OCI-LY1 (cell line): ENCODE data around the gene ANO6.

Experiments used
- H2AFZ ChIP-seq: fragments of 200-600 bp; sonication (generic), shearing (Covaris generic); 2 replicates; pipeline ENCODE4 v1.6.0; 2014; ENCODE audit warnings: antibody characterized with exemption, mild to moderate bottlenecking, low read length
- H3F3A ChIP-seq: fragments of 200-600 bp; sonication (generic), shearing (Covaris generic); 2 replicates; pipeline ENCODE4 v1.6.0; 2014; ENCODE audit warnings: mild to moderate bottlenecking, antibody characterized with exemption, low read length, moderate library complexity; ENCODE audit not compliant: insufficient read depth
- H3K27ac ChIP-seq: fragments of 200-600 bp; sonication (generic); 2 replicates; pipeline ENCODE4 v1.5.1; 2014; ENCODE audit warnings: low read length, mixed run types, mild to moderate bottlenecking, low read depth; ENCODE audit not compliant: poor library complexity, severe bottlenecking
- H3K27me3 ChIP-seq: fragments of 200-600 bp; sonication (generic); 2 replicates; pipeline ENCODE4 v1.6.0; 2014; ENCODE audit warnings: antibody characterized with exemption, mild to moderate bottlenecking, low read length, moderate library complexity; ENCODE audit not compliant: insufficient read depth
- H3K36me3 ChIP-seq: fragments of 200-600 bp; sonication (generic); 2 replicates; pipeline ENCODE4 v1.6.1; 2014; ENCODE audit warnings: mild to moderate bottlenecking, antibody characterized with exemption, low read length, moderate library complexity, mixed read lengths; ENCODE audit not compliant: insufficient read depth
- H3K4me1 ChIP-seq: fragments of 200-600 bp; sonication (generic); 2 replicates; pipeline ENCODE4 v1.5.1; 2014; ENCODE audit warnings: mild to moderate bottlenecking, low read length, moderate library complexity; ENCODE audit not compliant: insufficient read depth, severe bottlenecking
- H3K4me2 ChIP-seq: fragments of 200-600 bp; sonication (generic), shearing (Covaris generic); 2 replicates; pipeline ENCODE4 v1.6.1; 2014; ENCODE audit warnings: low read length
- H3K4me3 ChIP-seq: fragments of 200-600 bp; sonication (generic); 2 replicates; pipeline ENCODE4 v1.5.1; 2014; ENCODE audit warnings: low read length, low read depth, mild to moderate bottlenecking, mixed read lengths; ENCODE audit not compliant: poor library complexity, severe bottlenecking
- H3K79me2 ChIP-seq: fragments of 200-600 bp; shearing (Covaris generic); 2 replicates; pipeline ENCODE4 v1.6.1; 2016; ENCODE audit warnings: mixed run types, low read length, mixed read lengths; ENCODE audit not compliant: insufficient read depth
- H3K9ac ChIP-seq: fragments of 200-600 bp; sonication (generic), shearing (Covaris generic); 2 replicates; pipeline ENCODE4 v1.6.1; 2014; ENCODE audit warnings: mild to moderate bottlenecking, low read length, mixed read lengths
- H3K9me2 ChIP-seq: fragments of 200-600 bp; sonication (generic), shearing (Covaris generic); 2 replicates; pipeline ENCODE4 v1.6.1; 2014; ENCODE audit warnings: low read depth, mild to moderate bottlenecking, low read length, mixed read lengths
- H3K9me3 ChIP-seq: fragments of 200-600 bp; shearing (Covaris generic); 2 replicates; pipeline ENCODE4 v1.6.1; 2014; ENCODE audit warnings: low read length, mixed read lengths
- H4K20me1 ChIP-seq: fragments of 200-600 bp; sonication (generic), shearing (Covaris generic); 2 replicates; pipeline ENCODE4 v1.6.0; 2016; ENCODE audit warnings: mild to moderate bottlenecking, low read length; ENCODE audit not compliant: insufficient read depth
- CTCF ChIP-seq: fragments of 200-600 bp; sonication (generic), shearing (Covaris generic); IDR thresholded peaks from 2 replicates; pipeline ENCODE4 v1.5.1; 2017; ENCODE audit warnings: mild to moderate bottlenecking, antibody characterized with exemption, low read length, moderate library complexity, mixed read lengths
- EZH2 ChIP-seq: fragments of 200-600 bp; sonication (generic), shearing (Covaris generic); IDR thresholded peaks from 2 replicates; pipeline ENCODE4 v1.8.0; 2017; ENCODE audit warnings: borderline replicate concordance, mixed run types, mild to moderate bottlenecking, antibody characterized with exemption, low read length, moderate library complexity, mixed read lengths

The ANO6 gene

GRCh38 chr12:45278447-45278846 is 62.6 kb downstream of the ANO6 start:
- no peak overlapping the region for H3K27ac ChIP-seq
- no peaks in the 10 kb centered on the region for H3K4me1 ChIP-seq

GRCh38 chr12:45279931-45280830 is 64.3 kb downstream of the ANO6 start:
- no peaks in the 10 kb centered on the region for H3K27me3 ChIP-seq
- TF ChIP-seq CTCF (no peak), EZH2 (no peak)
- H2AFZ ChIP-seq: no peak overlapping the region
- H4K20me1 ChIP-seq: no peaks in the 10 kb centered on the region
- no peaks in the 10 kb centered on the region for H3F3A ChIP-seq
- H3K4me3 ChIP-seq: no peak overlapping the region
- no peak overlapping the region for H3K27ac ChIP-seq
- H3K9me2 ChIP-seq: no peaks in the 10 kb centered on the region
- no peaks in the 10 kb centered on the region for H3K4me1 ChIP-seq
- no peaks in the 10 kb centered on the region for H3K79me2 ChIP-seq
- H3K36me3 ChIP-seq: no peaks in the 10 kb centered on the region
- H3K9me3 ChIP-seq: no peaks in the 10 kb centered on the region
- no peak overlapping the region for H3K4me2 ChIP-seq
- H3K9ac ChIP-seq: no peak overlapping the region

More at GRCh38 chr12:45278447-45278846, 62.6 kb downstream of the ANO6 start:
- Histone ChIP-seq H3K4me2 (no peak overlapping the region), H3K9me2 (no peaks in the 10 kb centered on the region), H4K20me1 (no peaks in the 10 kb centered on the region), H3K27me3 (no peaks in the 10 kb centered on the region), H3F3A (no peaks in the 10 kb centered on the region), H3K4me3 (no peak overlapping the region), H3K9ac (no peak overlapping the region), H2AFZ (no peak overlapping the region), H3K9me3 (no peaks in the 10 kb centered on the region), H3K36me3 (no peaks in the 10 kb centered on the region), H3K79me2 (no peaks in the 10 kb centered on the region)
- TF ChIP-seq CTCF (no peak), EZH2 (no peak)

- Histone ChIP-seq H3K27me3 (no peaks in the 10 kb centered on the region), H3K9me3 (no peaks in the 10 kb centered on the region), H2AFZ (no peak overlapping the region), H3K9ac (no peak overlapping the region), H3F3A (no peaks in the 10 kb centered on the region), H4K20me1 (no peaks in the 10 kb centered on the region), H3K4me3 (no peak overlapping the region), H3K36me3 (no peaks in the 10 kb centered on the region), H3K79me2 (no peaks in the 10 kb centered on the region), H3K4me1 (peaks cover 5% of the 10 kb centered on the region), H3K9me2 (no peaks in the 10 kb centered on the region), H3K27ac (no peak overlapping the region), H3K4me2 (no peak overlapping the region)
- TF ChIP-seq CTCF: no peak
- TF ChIP-seq EZH2: no peak
Measured at GRCh38 chr12:45281994-45282393, 66.1 kb downstream of the ANO6 start.
